D341Med (cell line): Measurements from ENCODE around the gene PCNT.
A peak's percentile ranks its signal among the peaks of the same experiment; 100 is the strongest.

ENCODE experiments used
- DNase-seq: peaks from one replicate; pipeline ENCODE4 v3.0.0; 2012; ENCODE audit warnings: low spot score

PCNT gene

DNA sequence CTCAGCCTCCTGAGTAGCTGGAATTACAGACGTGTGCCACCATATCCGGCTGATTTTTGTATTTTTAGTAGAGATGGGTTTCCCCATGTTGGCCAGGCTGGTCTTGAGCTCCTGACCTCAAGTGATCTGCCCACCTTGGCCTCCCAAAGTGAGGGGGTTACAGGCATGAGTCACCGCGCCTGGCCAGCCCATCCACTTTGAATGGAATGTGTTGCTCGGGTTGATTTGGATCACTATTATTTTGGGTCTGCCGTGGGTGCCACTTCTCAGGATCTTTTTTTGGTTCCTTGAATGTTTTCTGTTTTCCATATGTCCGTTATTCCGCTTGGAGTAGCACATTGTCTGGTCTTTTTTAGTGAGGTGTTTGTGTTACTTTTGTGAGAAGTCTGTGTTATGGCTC is 17.0 kb downstream of the PCNT start:
- DNase-seq, result no peak

GRCh38 chr21:46344219-46344915 is 20.4 kb downstream of the PCNT start:
- DNase-seq, result no peak

GRCh38 chr21:46345861-46346260 is 21.9 kb downstream of the PCNT start:
- no peak for DNase-seq

- DNase-seq, result peak; percentile 25
Measured at GRCh38 chr21:46346296-46347202, 22.6 kb downstream of the PCNT start.

DNA sequence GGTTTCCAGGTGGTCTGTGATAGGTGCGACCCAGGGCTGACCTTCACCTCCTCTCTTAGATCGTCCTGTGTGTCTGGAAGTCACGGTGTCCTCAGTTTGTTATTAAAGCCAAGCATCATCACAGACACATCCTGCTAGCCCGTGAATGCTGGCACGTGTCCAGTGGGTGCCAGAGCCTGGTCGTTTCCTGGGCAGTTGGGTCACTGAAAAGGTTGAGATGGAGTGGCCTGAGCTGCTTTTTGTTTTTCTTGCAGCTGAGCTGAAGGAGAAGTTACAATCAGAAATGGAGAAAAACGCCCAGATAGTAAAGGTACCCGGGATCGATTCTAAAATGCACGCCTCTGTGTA is 23.2 kb downstream of the PCNT start:
- no peak for DNase-seq

DNA sequence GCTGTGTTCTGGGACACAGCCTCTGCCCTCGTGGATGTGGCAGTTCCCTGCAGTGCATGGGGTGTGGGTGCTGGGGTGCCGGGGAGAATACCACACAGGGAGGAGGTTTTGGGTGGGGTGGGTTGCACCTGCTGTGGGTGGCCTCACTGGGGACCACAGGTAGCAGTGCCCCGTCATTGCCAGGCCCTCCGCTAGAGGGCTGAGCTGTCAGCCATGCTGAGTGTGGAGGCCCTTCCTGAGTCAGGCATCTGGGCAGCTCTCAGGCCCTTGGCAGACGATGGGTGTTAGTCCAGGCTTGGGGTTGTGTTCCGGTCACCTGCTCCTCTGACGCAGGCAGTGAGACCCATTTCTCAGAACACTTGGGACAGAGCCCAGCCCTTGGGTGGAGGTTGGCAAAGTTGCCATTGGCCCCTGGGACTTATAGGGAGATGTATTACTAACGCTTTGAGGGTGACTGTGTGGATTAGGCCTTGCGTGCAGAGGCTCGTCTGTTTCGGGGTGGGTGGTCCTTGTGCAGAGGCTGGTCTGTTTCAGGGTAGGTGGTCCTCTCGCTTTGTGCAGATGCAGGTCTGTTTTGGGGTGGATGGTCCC is 23.9 kb downstream of the PCNT start:
- DNase-seq, result peak; percentile 19

- DNase-seq, result no peak
Measured at GRCh38 chr21:46349134-46349760, 25.3 kb downstream of the PCNT start.

GRCh38 chr21:46350571-46350970 is 26.6 kb downstream of the PCNT start:
- peak; percentile 14 for DNase-seq

DNA sequence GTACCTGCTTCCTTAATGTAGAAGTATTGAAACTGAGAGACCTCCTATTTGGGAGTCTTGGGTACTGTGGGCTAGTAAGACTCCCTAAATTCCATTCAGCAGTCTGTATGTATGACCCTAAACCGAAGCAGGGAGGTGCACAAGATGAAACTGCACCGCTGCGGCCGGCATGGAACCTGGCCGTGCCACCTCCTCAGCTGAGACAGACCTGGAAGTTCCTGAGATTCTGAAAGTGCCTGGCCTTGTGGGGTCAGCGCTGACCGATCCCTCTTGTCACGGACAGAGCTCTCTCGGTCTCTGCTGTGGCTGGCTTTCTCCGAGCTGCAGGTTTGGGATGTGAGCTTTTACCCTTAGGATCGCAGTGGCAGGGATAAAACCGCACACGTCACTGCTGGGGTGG is 27.0 kb downstream of the PCNT start:
- DNase-seq, result no peak

- DNase-seq, result no peak
Measured at GRCh38 chr21:46351476-46352163, 27.7 kb downstream of the PCNT start.

- DNase-seq, result peak; percentile 19
Measured at GRCh38 chr21:46352164-46352515, 28.2 kb downstream of the PCNT start.

GRCh38 chr21:46352913-46353312 is 29.0 kb downstream of the PCNT start:
- no peak for DNase-seq

DNA sequence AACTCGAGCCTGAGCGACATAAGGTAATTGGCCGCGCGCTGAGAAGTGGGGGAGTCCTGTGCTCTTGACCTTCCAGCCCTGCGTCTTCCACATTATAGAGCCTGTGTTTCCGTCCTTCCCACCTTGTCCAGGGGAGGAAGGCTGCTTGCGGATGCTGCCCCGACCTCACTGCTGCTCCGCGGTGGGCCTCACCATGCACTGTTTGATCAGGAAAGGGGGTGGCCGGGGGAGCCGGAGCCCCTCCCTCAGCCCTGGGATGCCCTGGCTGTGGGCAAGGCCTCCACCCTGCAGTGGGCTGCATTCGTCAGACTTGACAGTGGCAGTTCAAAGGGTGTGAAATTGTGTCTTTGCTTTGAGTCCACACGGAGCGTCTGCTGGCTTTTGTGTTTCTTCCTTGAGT is 30.1 kb downstream of the PCNT start:
- DNase-seq, result no peak

GRCh38 chr21:46354518-46354917 is 30.6 kb downstream of the PCNT start:
- DNase-seq, result peak; percentile 21

DNA sequence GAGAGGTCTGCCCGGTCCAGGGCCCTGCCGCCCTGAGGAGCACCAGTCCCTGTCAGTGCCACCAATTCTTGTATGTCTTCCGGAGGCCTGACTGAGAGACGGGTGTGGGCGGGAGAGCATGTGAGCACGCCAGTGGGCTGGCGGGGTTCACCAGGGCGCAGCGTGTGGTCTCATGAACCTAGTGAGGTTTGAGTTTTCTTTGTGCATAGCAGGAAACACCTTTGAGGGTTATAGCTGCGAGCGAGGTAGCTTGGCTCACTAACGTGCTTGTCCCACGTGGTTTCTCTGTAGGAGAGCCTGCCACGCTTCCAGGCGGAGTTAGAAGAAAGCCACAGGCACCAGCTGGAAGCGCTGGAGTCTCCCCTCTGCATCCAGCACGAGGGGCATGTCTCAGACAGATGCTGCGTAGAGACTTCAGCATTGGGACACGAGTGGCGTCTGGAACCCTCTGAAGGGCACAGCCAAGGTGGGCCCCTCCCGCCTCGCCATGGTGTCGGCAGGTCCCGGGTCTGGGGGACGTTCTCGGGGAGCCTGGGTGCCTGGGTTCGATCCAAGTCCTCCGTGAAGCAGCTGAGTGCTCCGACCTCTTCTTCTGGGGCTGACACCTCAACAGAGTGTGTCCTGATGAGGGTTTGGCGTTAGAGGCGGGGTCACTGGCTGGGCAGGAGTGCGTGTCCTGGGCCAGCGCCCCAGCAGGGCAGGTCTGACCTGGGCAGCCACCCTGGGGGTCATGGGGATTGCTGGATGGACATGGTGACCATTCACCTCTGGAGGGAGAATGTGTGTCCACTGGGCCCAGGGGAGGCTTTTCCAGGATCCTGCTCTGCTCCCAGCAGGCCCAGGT is 31.4 kb downstream of the PCNT start:
- peak; percentile 17 for DNase-seq

GRCh38 chr21:46356005-46356338 is 32.0 kb downstream of the PCNT start:
- peak; percentile 25 for DNase-seq

DNA sequence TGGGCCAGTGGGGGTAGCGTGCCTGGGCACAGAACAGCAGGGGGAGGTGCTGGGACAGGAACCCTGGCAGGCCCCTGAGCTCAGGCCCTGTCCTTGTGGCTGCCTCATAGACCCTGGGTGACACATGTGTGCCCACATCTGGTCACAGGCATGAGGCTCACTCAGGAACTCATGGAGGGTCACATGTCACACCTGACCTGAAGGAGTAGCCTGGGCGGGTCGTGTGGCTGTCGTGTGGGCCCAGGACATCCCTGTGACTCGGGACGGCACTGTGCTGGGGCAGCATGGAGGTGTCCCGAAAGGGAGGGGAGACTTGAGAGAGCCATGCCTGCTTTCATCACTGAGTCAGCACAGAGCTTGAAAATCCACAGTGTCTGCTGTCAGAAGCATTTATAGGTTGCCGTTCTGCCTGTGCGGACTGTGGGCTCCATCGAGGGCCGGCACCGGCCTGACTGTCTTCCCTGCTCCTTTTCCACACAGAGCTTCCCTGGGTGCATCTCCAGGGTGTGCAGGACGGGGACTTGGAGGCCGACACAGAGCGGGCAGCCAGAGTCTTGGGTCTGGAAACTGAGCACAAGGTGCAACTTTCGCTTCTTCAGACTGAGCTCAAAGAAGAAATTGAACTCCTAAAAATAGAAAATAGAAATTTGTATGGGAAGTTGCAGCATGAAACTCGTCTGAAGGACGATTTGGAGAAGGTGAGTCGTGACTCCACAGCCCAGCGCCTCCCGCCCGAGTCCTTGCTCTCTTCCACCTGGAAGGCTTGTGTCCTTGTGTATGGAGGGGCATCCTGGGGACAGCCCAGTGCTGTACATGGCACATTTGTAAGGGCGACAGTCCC is 32.8 kb downstream of the PCNT start:
- peak; percentile 24 for DNase-seq

GRCh38 chr21:46357335-46357604 is 33.3 kb downstream of the PCNT start:
- DNase-seq, result no peak

DNA sequence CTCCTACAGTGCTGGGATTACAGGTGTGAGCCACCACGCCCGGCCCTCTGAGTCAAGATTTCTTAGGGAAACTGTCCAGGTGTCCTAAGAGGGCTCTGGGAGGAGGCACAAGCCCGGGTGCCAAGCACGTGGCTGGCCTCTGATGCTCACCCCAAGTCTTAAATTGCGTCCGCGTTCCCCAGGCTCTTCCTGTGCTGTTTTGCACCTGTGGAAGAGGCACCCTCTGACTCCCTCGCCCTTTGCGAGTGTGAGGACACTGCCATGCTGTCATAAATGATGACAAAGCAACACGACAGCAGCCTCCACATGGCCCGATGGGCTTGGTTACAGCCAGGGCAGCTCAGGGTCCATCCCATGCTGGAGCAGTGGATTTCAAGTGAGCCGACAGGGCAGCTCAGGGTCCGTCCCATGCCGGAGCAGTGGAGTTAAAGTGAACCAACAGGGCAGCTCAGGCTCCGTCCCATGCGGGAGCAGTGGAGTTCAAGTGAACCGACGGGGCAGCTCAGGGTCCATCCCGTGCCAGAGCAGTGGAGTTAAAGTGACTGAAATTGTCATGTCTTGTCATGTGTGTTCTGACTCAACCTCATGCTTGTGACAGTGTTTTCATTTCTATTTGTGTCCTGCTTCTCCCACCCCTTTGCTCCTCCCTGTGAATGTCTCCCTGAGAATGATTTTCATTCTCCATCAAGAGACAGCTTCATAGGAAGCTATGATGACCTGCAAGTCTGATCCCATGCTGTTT is 33.9 kb downstream of the PCNT start:
- DNase-seq, result no peak

DNA sequence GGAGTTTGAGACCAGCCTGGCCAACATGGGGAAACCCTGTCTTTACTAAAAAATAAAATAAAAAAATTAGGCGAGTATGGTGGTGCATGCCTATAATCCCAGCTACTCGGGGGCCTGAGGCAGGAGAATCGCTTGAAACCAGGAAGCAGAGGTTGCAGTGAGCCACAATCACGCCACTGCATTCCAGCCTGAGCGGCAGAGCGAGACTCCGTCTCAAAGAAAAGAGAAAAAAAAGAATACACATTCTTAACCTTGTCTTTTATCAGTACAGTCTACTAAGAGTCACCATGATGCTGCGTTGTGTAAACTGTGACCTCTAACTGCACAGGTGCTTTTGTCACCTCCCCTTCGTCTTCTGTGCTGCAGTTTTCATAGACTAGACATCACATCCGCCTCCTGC is 37.2 kb downstream of the PCNT start:
- DNase-seq, result no peak
